SK-N-SH (cell line): ENCODE results near the gene CORT. TPM values are rescaled to one million over a fixed set of nuclear protein-coding genes. Genes with fewer than 3 reads are reported as not detected.

ENCODE experiments used
- CTCF ChIA-PET: fragments of 300-600, 350-600 bp; formaldehyde crosslinking; extraction: SDS; loops from one replicate; lab custom pipeline; 2021; lab: Yijun Ruan, JAX
- POLR2A ChIA-PET: fragments of 350-600 bp; sonication (Branson Sonifier 250); formaldehyde crosslinking; extraction: SDS; loops from one replicate; lab custom pipeline; 2020; ENCODE audit warnings: antibody characterized with exemption, inconsistent platforms; lab: Yijun Ruan, JAX
- DNase-seq: peaks from one replicate; pipeline ENCODE4 v3.0.0; 2012
- H2AFZ ChIP-seq: fragments of 200-600 bp; sonication (generic); 2 replicates; pipeline ENCODE4 v1.8.1; 2016; ENCODE audit warnings: antibody characterized with exemption, mild to moderate bottlenecking, low read depth
- H3F3A ChIP-seq: fragments of 200-600 bp; sonication (generic); replicated peaks from 2 replicates; pipeline ENCODE3; 2016; ENCODE audit warnings: antibody characterized with exemption, mild to moderate bottlenecking; ENCODE audit not compliant: insufficient read depth
- H3K27ac ChIP-seq, 2 experiments: fragments of 200-500 bp in 1 of 2; fragments of 200-600 bp in 1 of 2; sonication (Bioruptor generic) in 1 of 2; sonication (generic), shearing (Covaris generic) in 1 of 2; 2 replicates each; pipeline versions ENCODE4 v1.5.1 to v1.6.1; 2014 to 2016; ENCODE audit warnings: low read depth in 2 of 2, inconsistent platforms in 1 of 2, low read length in 1 of 2, mild to moderate bottlenecking in 1 of 2, mixed read lengths in 1 of 2
- H3K27me3 ChIP-seq: fragments of 200-600 bp; sonication (generic), shearing (Covaris generic); 2 replicates; pipeline ENCODE4 v1.6.1; 2016; ENCODE audit warnings: mixed run types; ENCODE audit not compliant: insufficient read depth
- H3K36me3 ChIP-seq, 2 experiments: fragments of 200-500 bp in 1 of 2; fragments of 200-600 bp in 1 of 2; sonication (Bioruptor generic) in 1 of 2; sonication (generic) in 1 of 2; replicated peaks in 1 of 2; 2 replicates each; pipeline versions ENCODE3 to v1.5.1; 2014 to 2016; ENCODE audit warnings: low read length in 1 of 2, mild to moderate bottlenecking in 1 of 2; ENCODE audit not compliant: insufficient read depth in 2 of 2, control insufficient read depth in 1 of 2
- H3K4me1 ChIP-seq, 2 experiments: fragments of 200-500 bp in 1 of 2; fragments of 200-600 bp in 1 of 2; sonication (Bioruptor generic) in 1 of 2; sonication (generic), shearing (Covaris generic) in 1 of 2; 2 replicates each; pipeline versions ENCODE4 v1.5.1 to v1.6.1; 2014 to 2016; ENCODE audit warnings: low read depth in 1 of 2, low read length in 1 of 2, mixed run types in 1 of 2; ENCODE audit not compliant: insufficient read depth in 2 of 2, control insufficient read depth in 1 of 2
- H3K4me2 ChIP-seq: fragments of 200-600 bp; sonication (generic), shearing (Covaris generic); 2 replicates; pipeline ENCODE4 v1.6.1; 2017; ENCODE audit warnings: mixed run types
- H3K4me3 ChIP-seq, 2 experiments: fragments of 200-500 bp in 1 of 2; fragments of 200-600 bp in 1 of 2; sonication (Bioruptor generic) in 1 of 2; sonication (generic), shearing (Covaris generic) in 1 of 2; 2 replicates each; pipeline versions ENCODE4 v1.5.1 to v1.8.1; 2014 to 2016; ENCODE audit warnings: low read depth in 2 of 2, inconsistent platforms in 1 of 2, low read length in 1 of 2, mild to moderate bottlenecking in 1 of 2, mixed read lengths in 1 of 2, moderate library complexity in 1 of 2
- H3K79me2 ChIP-seq: fragments of 200-600 bp; sonication (generic); 2 replicates; pipeline ENCODE4 v1.8.1; 2017; ENCODE audit warnings: mild to moderate bottlenecking; ENCODE audit not compliant: insufficient read depth
- H3K9ac ChIP-seq: fragments of 200-600 bp; sonication (generic); 2 replicates; pipeline ENCODE4 v1.6.1; 2017; ENCODE audit warnings: mixed run types
- H3K9me2 ChIP-seq: fragments of 200-600 bp; sonication (generic); 2 replicates; pipeline ENCODE4 v1.6.1; 2017; ENCODE audit warnings: mixed run types
- H3K9me3 ChIP-seq: fragments of 200-600 bp; sonication (generic); 2 replicates; pipeline ENCODE4 v1.6.1; 2017; ENCODE audit warnings: mixed run types, mild to moderate bottlenecking, moderate library complexity
- H4K20me1 ChIP-seq: fragments of 200-600 bp; sonication (generic); 2 replicates; pipeline ENCODE4 v1.6.1; 2017; ENCODE audit warnings: mild to moderate bottlenecking, mixed run types; ENCODE audit not compliant: insufficient read depth
- CHD2 ChIP-seq: fragments of 150-350 bp; IDR thresholded peaks from 2 replicates; pipeline ENCODE4 v1.6.1; 2018; ENCODE audit warnings: low read length; ENCODE audit not compliant: partially characterized antibody
- EZH2phosphoT487 ChIP-seq: fragments of 200-600 bp; sonication (generic); IDR thresholded peaks from 2 replicates; pipeline ENCODE4 v1.6.1; 2017; ENCODE audit warnings: low read depth, mixed run types, mild to moderate bottlenecking, antibody characterized with exemption, moderate library complexity, borderline replicate concordance
- FOXJ3 ChIP-seq: sonication (generic); formaldehyde crosslinking; IDR thresholded peaks from 2 replicates; pipeline ENCODE4 v1.5.1; 2020; ENCODE audit warnings: mild to moderate bottlenecking, missing genetic modification reagents
- GABPA ChIP-seq: IDR thresholded peaks from 2 replicates; pipeline ENCODE4 v1.4.0; 2012; ENCODE audit warnings: low read depth, mild to moderate bottlenecking
- GATA2 ChIP-seq: sonication (generic); formaldehyde crosslinking; IDR thresholded peaks from 2 replicates; pipeline ENCODE4 v1.5.0; 2020; ENCODE audit warnings: mild to moderate bottlenecking, missing genetic modification reagents
- JUND ChIP-seq: IDR thresholded peaks from 2 replicates; pipeline ENCODE4 v1.4.0; 2012
- MEF2A ChIP-seq: IDR thresholded peaks from 2 replicates; pipeline ENCODE4 v1.4.0; 2012; ENCODE audit warnings: low read depth, borderline replicate concordance
- RAD21 ChIP-seq: IDR thresholded peaks from 2 replicates; pipeline ENCODE4 v1.6.1; 2012; ENCODE audit warnings: mild to moderate bottlenecking, low read length
- REST ChIP-seq: IDR thresholded peaks from 2 replicates; pipeline ENCODE4 v1.6.1; 2012; ENCODE audit warnings: mild to moderate bottlenecking, low read depth, low read length, moderate library complexity
- RFX5 ChIP-seq: IDR thresholded peaks from 2 replicates; pipeline ENCODE4 v1.6.1; 2012; ENCODE audit warnings: mild to moderate bottlenecking, improper control_type of control experiment, low read length
- SMC3 ChIP-seq: IDR thresholded peaks from 2 replicates; pipeline ENCODE4 v1.6.1; 2012; ENCODE audit warnings: low read depth, low read length, improper control_type of control experiment
- USF1 ChIP-seq: IDR thresholded peaks from 2 replicates; pipeline ENCODE4 v1.4.0; 2012; ENCODE audit warnings: low read depth, borderline replicate concordance
- WGBS: methylation state at CpG from one replicate; pipeline ENCODE4 v1.1.6; 2017; ENCODE audit warnings: low lambda C conversion rate; 5-methylcytosine and 5-hydroxymethylcytosine counted together
- polyA plus RNA-seq, 3 experiments: library from polyadenylated mRNA; depleted of rRNA; stranded (reverse); fragments of >200 nt; gene quantifications; 2 replicates each; pipeline ENCODE4 v1.2.3, GENCODE V29; 2012
- TF ChIP-seq, protein P1 (sequence below): fragments of 150-350 bp; IDR thresholded peaks from 2 replicates; pipeline ENCODE4 v1.6.1; 2016; ENCODE audit warnings: mild to moderate bottlenecking, low read depth, low read length
- TF ChIP-seq, protein P2 (sequence below): fragments of 150-350 bp; IDR thresholded peaks from 2 replicates; pipeline ENCODE4 v1.6.1; 2017; ENCODE audit warnings: antibody characterized with exemption, low read length, low read depth, borderline replicate concordance

CORT gene
- polyA plus RNA-seq, 1 of the 3 experiments (the other 2 are of a cell fraction), result 0.26 TPM

GRCh38 chr1:10444248-10444647 lies 5.6 kb upstream of the CORT start:
- Histone ChIP-seq H3K27me3 (no peaks in the 10 kb centered on the region), H3F3A (no peaks in the 10 kb centered on the region), H2AFZ (no peak overlapping the region), H4K20me1 (no peaks in the 10 kb centered on the region), H3K4me3 (no peak overlapping the region), H3K79me2 (no peaks in the 10 kb centered on the region), H3K9ac (no peak overlapping the region), H3K36me3 (peaks cover 0 to 10% of the 10 kb centered on the region in 2 experiments), H3K27ac (no peak overlapping the region), H3K9me3 (no peaks in the 10 kb centered on the region), H3K4me1 (no peaks in the 10 kb centered on the region), H3K4me2 (no peak overlapping the region), H3K9me2 (no peaks in the 10 kb centered on the region)
- ChIA-PET POLR2A (no interaction called here), CTCF (interaction anchor here (1.8 to 2.0 kb wide), 2 partner anchors 14 to 50 kb away, joined by 4 to 8 read pairs; partner anchors contain the start of gene CENPS)
- 98% methylated on average over 6 of the region's 6 CpGs for WGBS
- TF ChIP-seq CHD2, result no peak
- no peak for TF ChIP-seq FOXJ3 (CRISPR knock-in tag)
- TF ChIP-seq MEF2A, result no peak
- no peak for TF ChIP-seq EZH2phosphoT487
- TF ChIP-seq, protein P1, sequence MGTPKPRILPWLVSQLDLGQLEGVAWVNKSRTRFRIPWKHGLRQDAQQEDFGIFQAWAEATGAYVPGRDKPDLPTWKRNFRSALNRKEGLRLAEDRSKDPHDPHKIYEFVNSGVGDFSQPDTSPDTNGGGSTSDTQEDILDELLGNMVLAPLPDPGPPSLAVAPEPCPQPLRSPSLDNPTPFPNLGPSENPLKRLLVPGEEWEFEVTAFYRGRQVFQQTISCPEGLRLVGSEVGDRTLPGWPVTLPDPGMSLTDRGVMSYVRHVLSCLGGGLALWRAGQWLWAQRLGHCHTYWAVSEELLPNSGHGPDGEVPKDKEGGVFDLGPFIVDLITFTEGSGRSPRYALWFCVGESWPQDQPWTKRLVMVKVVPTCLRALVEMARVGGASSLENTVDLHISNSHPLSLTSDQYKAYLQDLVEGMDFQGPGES, result no peak
- no peak for TF ChIP-seq JUND
- TF ChIP-seq GATA2 (CRISPR knock-in tag), result no peak
- TF ChIP-seq, protein P2, sequence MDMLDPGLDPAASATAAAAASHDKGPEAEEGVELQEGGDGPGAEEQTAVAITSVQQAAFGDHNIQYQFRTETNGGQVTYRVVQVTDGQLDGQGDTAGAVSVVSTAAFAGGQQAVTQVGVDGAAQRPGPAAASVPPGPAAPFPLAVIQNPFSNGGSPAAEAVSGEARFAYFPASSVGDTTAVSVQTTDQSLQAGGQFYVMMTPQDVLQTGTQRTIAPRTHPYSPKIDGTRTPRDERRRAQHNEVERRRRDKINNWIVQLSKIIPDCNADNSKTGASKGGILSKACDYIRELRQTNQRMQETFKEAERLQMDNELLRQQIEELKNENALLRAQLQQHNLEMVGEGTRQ, result no peak
- TF ChIP-seq USF1, result no peak
- TF ChIP-seq GABPA, result no peak
- no peak for TF ChIP-seq RAD21
- no peak for TF ChIP-seq SMC3
- no peak for TF ChIP-seq RFX5
- TF ChIP-seq REST, result no peak
- DNase-seq, result no peak
